HG03196 (cell line): ENCODE data around the gene RAD9A.

Experiments
- ATAC-seq: cut with Tn5 transposase; IDR thresholded peaks from one replicate; pipeline ENCODE4 v1.9.1; 2021; ENCODE audit not compliant: unreplicated experiment

The RAD9A gene

DNA sequence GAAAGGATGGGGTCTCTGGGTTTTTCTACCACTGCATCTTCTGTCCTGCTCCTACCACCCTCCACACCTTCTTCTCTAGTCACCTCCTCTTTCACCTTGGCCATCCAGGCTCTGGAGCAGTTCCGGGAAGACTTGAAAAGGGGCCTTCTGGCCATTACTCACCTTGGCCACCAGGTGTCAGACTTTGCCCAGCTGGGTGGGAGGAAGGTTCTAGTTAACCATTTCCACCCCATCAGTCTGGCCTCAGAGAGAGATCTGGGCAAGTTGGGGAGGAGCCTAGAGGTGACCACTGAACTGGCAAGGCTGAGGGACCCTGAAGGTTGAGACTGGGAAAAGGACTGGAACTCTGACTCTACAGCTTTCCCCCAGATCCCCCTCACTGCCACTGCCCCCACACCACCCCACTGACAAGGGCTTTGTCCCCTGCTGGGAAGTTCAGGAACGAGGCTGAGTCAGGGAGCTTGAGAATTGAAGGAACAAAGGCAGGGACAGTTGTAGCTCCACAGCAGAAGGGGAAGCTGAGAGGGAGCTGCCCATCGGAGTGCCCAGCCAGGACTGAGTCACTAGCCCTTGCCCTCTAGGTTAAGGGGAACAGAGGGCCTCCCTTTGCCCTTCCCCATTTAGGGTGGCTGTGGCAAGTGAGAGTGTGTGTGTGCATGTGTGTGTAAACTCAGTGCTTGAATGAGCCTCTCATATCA, 34.8 kb upstream of the RAD9A start:
- no peak for ATAC-seq

DNA sequence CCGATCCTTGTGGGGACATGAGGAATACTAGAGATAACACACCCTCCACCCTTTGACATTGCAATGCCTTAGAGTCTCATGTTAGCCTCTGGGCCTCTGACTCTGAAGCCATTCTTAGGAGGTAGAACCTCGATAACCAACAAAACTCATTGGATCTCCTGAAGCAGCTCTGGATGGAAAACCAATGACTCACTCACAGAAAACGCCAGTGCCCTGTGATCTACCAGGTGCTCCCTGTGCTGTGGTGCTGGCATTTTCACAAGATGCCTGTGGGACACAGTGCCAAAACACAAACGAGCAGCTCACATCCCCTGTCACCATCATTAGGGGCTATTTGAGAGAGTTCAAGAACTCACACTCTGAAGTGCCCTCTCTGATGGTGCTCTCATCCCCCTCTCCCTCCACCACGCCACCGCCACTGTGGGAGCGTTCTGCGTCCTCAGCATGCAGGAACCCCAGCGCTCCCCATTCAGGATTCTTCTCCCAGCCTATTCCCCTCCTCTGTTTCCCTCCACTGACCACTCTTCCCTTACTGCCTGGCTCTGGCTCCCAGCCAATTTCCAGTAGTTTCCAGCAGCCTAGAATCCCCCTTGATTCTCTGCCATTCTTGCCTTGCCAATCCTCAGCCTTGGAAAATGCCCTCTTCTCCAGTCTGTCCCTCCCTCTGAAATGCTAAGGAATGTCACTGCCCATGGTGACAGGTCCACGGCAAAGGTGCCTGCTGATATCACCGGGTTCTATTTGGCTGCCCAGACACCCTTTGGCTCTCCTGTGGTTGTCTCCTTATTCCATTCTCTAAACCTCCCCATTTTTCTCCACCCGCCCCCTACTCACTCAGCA, 33.7 kb upstream of the RAD9A start:
- no peak for ATAC-seq

DNA sequence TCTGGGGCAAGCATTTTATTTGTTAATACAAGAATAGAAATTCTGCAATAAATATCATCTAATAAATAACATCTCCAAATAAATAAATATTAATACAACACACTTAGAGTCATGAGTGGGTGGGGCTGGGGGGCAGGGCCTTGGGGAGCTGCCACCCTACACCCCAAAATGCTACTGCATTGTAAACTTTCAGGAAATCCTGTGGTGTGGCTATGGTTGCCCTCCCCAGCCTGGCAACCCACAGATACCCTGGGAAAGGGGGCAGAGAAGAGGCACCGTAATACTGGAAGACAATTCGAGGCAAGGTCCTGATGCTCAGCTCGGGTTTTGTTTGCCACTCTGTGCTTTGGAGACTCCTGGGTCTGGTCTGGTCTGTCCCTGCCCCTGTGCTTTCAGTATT, 27.6 kb upstream of the RAD9A start:
- no peak for ATAC-seq

DNA sequence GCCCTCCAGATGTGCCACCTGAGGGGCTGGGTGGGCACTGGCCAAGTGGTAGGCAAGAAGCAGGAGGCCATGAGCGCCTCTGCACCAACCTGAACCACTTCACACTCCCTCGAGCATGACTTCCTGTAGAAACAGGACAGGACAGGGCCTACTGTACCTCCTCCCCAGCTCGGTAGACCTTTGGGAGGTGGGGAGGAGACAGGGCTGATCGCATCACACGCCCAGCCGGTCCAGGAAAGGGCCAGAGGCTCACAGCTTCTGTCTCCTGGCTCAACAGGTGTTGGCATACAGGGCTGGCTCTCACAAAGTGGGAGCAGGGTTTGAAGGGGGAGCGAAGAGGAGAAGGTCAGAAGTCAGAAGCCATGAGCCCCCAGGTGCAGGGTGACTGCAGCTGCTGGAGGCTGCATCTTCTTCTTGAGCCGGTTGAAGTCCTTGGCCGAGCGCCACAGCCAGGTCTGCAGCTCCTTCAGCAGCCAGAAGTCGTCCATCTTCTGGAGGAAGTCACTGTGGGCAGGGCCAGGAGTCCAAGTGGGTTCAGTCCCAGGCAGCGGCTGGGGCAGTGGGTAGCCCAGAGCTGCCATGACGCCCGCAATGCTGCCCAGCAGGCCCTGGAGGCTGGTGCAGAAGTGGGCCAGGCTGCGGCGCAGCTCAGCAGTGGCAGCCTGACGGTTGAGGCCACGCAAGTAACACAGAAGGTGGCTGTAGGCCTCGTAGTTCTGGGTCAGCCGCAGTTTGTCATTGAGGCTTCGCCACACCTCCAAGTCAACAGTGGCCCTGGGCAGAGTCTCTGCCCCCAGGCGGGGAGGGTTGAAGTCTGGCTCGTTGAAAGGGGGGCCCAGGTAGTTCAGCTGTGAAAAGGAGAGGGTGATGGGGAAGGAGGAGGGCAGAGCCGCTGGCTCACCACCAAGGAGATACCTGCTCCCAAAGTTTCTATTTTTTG, 26.7 kb upstream of the RAD9A start:
- ATAC-seq = no peak

DNA sequence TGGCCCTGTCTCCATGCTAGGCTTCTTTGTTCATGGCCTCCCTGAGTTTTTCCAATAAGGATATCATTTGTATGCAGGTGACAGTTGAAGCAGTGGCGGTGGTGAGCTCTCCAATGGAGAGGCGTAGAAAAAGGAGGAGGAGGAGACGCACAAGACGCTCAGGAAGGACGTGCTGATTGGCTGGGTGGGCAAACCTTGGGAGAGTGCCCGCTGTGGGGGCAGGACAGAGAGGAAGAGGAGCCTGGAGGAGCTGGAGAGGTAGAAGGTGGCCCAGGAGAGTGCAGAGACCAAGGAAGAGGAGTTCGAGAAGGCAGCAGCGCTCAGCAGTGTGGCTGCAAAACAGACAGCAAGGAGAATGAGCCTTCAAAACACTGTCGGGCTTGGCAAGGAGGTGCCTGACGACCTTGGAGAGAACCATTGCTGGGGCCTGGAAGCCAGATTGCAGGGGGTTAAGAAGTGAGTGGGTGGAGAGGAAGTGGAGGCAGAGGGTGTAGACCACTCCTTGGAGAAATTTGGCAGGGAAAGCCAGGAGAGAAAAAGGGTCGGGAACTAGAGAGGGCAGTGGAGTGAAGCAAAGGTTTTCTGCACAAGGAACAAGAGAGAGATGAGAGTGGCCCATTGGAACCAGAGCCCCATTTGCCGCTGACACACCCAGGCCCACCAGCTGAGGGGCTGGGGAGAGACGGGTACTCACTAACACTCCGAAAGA, 25.9 kb upstream of the RAD9A start:
- no peak for ATAC-seq

DNA sequence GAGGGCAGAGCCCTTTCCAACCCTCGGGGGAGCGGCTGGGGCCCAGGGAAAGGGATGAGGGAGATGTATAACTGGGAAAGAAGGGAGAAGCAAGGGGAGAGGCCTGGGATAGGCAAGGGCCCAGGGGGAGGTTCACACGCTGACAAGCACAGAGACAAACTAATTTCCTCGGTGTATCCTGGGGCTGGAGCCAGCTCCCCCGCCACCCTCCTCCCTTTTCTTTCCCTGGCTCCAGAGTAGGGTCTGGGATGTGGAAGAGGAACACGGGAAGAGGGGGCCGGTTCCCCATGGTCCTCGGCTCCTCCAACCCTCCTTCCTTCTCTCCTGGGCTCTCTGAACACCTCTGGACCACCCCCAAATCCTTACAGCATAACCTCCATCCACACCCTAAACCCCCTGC, 25.2 kb upstream of the RAD9A start:
- no peak for ATAC-seq

DNA sequence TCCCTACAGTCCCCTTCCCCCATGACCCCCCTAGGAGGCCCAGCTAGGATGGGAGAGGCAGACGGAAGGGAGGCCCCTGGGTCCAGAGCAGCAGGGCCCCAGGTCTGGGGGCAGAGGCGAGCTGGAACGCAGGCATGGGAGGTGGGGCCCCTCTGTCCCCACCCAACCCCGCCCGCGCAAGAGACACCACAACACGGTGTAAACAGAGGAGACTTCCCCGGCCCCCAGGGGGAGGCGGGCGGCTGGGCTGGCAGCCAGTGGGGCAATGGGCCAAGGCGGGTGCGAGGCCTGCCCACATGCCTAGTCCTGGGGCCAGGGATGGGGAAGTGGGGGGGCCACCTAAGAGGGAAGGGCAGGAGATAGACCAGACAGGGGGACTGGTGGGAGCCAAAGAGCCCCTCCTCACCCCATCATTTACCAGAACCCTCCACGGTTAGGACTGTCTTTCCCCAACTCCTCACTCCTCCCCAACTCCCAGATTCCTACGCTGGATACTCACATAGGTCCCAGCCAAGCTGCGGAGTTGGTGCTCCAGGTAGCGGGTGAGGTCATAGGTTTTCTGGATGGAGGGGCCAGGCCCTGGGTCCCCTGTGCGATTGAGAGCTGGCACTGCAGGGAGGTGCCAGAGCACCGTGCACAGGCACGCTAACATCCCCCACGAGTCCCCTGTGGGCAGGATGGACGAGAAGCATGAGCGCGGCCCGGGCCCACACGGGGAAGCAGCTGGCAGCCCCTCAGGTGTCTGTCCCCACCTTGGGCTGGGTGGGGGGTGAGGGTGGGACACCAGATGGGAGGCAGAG, 24.6 kb upstream of the RAD9A start:
- ATAC-seq = no peak

DNA sequence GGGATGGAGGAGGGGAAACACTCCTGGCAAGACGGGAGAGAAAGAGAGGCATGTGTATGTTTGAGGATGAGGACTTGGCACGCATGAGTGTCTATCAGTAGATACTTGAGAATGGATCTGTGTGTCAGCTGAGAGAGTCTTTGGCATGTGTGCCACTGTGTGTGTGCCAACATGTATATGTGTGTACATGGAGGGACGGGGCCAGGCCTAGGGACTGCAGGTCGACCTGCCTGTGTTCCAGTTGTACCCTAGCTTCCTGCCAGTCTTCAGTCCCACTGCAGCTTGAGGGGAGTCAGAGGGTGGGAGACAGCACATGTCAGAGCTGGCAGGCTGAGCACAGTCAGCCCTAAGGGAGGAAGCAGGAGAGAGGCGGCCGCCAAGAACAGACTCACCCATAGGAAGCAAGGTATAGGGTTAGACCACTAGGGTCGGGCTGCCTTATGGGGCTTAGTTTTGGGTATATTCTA, 24.0 kb upstream of the RAD9A start:
- ATAC-seq = no peak

DNA sequence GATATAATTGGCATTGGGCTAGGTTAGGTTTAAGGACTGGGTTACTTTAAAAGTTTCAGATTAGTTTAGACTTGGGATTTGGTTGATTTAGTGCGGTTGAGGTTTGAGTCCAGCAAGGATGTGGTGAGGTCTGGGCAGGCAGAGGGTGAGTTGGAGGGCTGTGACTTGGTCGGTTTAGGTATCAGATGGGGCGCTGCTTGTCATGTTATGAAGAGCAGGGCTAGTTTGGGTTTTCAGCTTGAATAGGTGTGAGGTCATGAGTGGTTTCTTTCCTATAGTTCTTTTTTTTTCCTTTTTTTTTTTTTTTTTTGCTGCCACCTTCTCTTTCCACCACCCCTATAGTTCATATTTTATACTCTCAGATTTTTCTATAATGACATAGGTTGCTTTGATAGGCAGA, 23.2 kb upstream of the RAD9A start:
- no peak for ATAC-seq

DNA sequence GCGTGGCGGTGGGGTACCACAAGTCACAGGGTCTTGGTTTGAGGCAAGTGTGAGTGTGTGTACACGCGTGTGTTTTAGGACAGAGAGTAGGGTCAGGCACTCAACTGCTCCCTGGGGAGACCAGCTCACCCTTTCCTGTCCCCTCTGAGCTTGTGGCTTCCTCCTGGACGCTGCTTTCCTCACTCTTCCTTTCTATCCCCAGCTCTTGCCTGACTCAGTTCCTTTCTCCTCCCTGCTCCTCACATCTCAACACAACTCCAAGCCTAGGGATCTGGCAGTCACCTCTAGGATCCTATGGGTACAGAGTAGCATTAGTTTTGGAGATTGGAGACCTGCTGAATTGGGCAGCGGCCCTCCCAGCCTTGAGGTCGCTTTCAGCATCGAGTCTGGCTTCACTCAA, 22.5 kb upstream of the RAD9A start:
- no peak for ATAC-seq

DNA sequence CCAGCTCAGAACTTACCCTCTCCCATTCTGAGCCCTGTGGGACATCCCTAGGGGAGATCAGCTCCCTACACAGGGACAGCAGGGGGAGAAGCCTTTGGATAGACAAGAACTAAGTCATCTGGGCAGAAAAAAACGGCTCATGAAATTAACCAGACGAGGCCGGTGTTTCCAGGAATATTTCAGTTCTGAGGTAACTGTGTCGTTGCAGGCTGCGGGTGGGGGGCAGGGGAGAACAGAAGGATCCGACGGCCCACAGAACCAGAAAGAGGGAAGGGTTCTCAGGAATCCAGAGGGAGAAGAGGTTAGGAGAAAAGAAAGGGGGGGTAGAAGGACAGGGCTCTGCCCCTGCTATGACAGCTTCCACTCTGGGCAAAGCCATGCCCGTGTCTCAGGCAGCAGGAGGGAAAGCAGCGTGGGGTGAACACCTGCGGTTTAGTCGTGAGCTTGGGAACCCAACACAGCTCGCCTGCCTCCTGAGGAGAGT, 21.9 kb upstream of the RAD9A start:
- ATAC-seq = no peak

DNA sequence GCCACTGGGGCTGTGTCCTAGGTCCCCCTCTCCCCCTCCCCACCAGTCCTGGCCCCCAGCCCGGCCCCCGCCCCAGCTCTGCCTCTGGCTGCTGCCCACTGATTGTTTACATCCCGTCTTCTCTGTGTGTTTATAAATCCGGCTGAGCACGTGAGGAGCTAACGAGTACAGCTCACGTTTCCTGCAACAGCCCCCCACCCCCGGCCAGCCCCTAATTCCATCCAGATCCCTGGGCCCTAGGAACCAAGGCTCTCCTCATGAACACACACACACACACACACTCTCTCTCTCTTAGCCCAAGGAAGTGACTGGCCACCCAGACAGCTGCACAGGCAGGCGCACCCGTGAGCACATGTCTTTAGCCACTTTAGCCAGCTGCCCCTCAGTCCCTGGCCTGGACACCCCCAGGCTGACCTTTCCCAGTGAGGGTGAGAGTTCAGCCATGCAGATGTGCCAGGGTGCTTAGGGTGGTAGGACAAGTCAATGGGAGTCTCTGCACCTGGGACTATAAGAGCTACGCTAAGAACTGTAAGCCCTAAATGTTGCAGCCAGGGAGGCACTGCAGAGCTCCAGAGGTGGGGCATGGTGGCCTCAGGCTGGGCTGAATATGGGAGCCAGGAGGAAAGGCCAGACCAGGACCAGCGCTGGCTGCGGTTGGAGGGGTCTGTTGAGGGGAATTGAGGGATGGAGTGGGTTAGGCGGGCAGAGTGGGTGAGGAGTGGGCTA, 21.3 kb upstream of the RAD9A start:
- no peak for ATAC-seq

DNA sequence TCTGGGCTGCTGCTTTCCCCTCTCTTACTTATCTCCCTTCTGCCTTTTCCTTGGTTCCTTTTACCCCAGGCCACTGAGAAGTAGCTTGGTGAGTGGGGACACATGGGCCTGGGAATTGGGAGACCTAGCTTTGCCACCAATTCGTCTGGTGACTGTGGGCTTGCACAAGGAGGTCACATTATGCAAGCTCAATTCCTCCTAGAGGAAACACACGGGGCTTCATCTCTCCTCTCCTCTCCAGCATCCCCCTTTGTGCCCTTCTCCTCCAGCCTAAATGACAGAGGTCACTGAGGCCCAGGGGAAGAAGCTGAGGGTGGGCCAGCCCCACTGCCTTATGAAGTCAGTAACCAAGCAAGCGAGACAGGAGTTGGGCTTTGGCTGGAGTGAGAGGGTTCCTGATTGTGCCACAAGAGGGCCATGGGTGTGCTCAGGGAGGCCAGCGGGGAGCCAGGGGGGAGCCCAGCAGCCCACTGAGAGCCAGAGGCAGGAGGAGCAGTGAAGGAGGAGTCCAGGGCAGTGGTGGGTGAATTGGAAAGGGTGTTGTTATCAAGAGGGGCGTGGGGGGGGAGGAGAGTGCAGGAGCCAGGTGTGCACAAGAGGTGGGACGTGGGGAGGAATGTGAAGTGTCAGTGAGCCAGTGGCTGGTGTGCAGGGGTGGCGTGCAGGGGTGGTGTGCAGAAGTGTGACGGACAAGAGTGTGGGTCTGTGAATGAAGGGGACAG, 20.4 kb upstream of the RAD9A start:
- ATAC-seq = no peak

DNA sequence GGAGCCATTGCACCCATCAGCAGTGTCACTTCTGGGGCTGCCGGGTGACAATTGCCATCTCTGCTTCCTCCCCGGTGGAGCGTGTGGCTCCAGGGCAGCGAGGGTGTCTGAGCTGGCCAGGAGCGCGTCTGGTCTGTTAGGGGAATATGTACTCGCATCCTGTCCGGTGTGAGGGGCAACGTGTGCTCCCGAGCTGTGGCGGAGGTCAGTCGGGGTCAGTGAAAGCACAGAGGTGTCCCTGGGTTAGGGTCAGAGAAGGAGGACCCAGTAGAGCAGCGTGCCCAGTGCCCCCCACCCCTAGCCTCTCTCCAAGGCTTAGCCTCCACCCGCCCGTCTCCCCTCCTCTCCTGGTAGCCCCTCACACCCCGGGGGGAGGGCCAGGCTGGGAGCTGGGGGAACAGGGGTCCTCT, 19.9 kb upstream of the RAD9A start:
- ATAC-seq = no peak

DNA sequence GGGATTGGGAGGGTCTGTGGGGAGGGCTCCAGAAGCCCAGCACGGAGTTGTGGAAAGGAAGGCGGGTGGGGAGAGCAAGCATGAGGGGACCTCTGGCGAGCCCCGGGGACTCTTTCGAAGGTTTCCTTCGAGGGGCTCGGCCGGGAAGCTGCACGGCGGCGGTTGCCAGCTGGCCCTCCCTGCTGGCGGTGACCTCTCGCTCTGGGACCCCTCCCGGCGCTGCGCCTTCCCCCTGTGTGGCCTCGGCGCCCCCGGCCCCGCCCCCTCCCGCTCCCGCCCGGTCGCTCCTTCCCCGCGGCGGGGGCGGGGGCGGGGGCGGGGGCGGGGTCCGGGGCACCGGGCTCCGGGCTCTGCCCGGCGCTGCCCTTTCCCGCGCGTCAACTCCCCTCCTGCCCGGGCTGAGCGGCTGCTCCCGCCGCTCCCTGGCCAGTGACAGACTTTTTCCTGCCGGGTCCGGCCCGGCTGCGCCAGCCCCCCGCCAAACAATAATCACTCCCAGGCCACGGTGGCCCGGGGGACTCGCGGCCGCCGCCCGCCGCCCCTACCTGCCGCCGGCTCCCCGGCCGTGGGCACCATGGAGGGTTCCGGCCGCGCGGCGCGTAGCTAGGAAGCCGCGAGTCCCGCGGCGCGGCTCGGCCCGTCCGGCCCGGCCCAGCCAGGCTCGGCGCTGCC, 19.3 kb upstream of the RAD9A start:
- ATAC-seq = no peak

DNA sequence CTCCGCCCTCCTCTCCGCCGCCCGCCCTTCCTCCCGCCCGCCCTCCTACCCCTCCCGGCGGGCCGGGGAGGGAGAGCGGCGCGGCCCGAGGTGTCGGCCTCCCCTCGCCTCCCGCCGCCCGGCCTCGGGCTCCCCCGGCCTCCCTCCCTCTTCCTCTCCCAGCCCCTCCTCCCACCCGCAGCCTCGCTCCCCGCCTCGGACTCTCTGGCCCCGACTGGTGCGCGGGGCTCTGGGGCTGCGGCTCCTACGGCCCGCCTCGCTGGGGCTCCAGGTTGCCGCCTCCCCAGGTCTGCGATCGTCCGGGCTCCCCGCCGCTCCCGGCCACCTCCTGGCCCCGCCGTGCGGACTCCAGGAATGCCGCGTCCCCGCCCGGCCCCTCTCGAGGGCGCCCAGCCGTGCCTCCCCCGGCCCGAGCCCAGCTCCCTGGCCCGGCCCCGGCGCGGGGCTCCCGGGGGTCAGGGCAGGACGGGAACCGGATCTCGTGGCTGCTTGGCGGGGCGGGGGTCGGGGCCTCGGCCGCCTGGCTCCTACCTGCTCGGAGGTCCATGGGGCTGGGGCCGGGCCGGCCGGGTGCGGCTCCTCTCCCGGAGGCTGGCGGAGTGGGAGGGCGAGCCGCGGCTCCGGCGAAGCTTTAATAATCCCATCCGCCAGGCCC, 18.7 kb upstream of the RAD9A start, which contains the start of gene CLCF1:
Gene CLCF1 (minus strand): TSS at position 606 of the 655 bp plus-strand sequence. CDS start 59 bp downstream, at position 547.
- no peak for ATAC-seq
